Measurements from ENCODE around the gene ZNF141.
A peak's percentile ranks its signal among the peaks of the same experiment; 100 is the strongest.
"Not testable (repeated sequence)": the region's sequence is repeated elsewhere in the genome, so short reads cannot be mapped to it uniquely, and the experiment has no call there.

ZNF141 gene

DNA sequence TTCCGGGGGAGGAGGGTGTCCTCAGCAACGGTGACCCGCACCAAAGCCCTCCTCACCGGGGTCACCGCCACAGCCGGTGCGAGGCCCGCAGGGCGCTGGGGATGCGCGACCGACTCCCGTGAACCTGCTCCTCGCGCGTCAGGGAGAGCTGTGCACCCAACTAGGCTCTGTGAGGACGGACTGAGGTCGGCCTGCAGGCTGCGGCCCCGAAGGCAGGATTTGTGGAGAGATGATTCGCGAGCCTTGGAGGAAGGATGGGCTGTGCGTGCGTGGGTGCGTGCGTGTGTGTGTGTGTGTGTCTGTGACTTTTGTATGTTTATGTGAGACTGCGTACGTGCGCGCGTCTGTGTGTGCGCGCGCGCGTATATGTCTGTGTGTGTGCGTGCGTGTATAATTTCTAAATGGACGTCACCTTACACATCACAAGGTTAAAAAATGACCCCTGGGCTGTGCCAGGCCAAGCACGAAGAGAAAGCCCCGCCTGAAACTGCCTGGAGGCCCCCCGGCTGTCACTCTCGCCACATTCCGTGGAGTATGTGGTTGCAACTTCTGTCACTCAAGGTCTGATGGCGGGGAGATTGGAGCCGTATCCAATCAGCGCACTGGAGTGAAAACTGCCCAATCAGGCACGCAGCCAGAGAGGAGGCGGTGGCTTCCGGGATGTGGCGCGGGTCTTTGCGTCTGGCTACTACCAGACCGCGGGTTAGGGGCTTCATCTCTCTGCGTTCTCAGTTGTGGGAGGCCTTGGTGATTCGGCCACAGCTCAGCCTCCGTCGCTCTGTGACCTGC lies at the start of gene ZNF141:
Gene ZNF141 (plus strand): TSS at position 672 of the 789 bp plus-strand sequence. CDS start 170 bp downstream, outside the sequence.
- Histone ChIP-seq H3K36me3 (ENCODE audit: control insufficient read depth, insufficient read depth, low read length) (peaks cover 2% of the 10 kb centered on the region), H3K27me3 (replicated peaks; ENCODE audit: control insufficient read depth, insufficient read depth, low read length) (no peaks in the 10 kb centered on the region), H3K4me3 (replicated peaks; ENCODE audit: low read depth, low read length) (peak within 1 kb of the TSS; percentile 72)
- peak; percentile 92 for DNase-seq (ENCODE audit: extremely low read depth, insufficient read length)
- TF ChIP-seq, protein P1, sequence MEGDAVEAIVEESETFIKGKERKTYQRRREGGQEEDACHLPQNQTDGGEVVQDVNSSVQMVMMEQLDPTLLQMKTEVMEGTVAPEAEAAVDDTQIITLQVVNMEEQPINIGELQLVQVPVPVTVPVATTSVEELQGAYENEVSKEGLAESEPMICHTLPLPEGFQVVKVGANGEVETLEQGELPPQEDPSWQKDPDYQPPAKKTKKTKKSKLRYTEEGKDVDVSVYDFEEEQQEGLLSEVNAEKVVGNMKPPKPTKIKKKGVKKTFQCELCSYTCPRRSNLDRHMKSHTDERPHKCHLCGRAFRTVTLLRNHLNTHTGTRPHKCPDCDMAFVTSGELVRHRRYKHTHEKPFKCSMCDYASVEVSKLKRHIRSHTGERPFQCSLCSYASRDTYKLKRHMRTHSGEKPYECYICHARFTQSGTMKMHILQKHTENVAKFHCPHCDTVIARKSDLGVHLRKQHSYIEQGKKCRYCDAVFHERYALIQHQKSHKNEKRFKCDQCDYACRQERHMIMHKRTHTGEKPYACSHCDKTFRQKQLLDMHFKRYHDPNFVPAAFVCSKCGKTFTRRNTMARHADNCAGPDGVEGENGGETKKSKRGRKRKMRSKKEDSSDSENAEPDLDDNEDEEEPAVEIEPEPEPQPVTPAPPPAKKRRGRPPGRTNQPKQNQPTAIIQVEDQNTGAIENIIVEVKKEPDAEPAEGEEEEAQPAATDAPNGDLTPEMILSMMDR (IDR thresholded peaks at IDR 0.05; ENCODE audit: insufficient read depth, low read length, poor library complexity, severe bottlenecking) = no peak

DNA sequence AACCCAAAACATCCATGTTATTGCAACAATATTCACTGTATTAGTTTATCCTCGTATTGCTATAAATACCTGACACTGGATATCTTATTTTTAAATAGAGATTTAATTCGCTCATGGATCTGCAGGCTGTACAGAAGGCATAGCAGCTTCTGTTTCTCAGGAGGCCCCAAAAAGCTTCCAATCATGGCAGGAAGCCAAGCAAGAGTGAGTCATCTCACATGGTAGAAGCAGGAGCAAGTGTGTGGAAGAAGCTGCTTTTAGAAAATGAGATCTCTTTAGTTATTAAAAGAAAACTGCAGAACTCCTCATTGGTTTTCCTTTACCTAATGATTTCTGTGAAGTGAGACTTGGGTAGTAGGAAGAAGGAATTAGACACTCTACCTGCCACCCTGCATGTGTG lies 48.7 kb upstream of the ZNF141 start:
- H3K36me3 ChIP-seq (ENCODE audit: control insufficient read depth, insufficient read depth, low read length) = no peaks in the 10 kb centered on the region
- TF ChIP-seq, protein P1 (IDR thresholded peaks at IDR 0.05; ENCODE audit: insufficient read depth, low read length, poor library complexity, severe bottlenecking) = no peak
- H3K4me3 ChIP-seq (replicated peaks; ENCODE audit: low read depth, low read length) = no peak overlapping the region
- no peak for DNase-seq (ENCODE audit: extremely low read depth, insufficient read length)
- no peaks in the 10 kb centered on the region for H3K27me3 ChIP-seq (replicated peaks; ENCODE audit: control insufficient read depth, insufficient read depth, low read length)

DNA sequence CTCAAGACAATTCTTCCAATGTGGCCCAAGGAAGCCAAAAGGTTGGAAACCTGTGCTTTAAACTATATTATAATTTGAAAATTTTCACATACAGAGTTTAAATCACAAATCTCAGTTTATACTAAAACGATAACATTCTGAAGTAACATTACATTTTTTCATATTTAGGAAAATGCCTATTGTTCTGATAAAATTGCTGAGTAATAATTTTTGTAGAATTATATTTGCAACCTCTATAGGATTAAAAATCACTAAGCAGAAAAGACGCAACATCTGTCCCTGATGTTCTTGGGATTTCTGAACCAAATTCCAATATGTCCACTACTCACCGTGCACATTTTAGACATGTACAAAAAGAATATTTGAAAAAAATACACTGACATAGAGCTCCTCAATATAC lies 42.9 kb upstream of the ZNF141 start:
- Histone ChIP-seq H3K36me3 (ENCODE audit: control insufficient read depth, insufficient read depth, low read length) (no peaks in the 10 kb centered on the region), H3K27me3 (replicated peaks; ENCODE audit: control insufficient read depth, insufficient read depth, low read length) (no peaks in the 10 kb centered on the region), H3K4me3 (replicated peaks; ENCODE audit: low read depth, low read length) (no peak overlapping the region)
- TF ChIP-seq, protein P1 (IDR thresholded peaks at IDR 0.05; ENCODE audit: insufficient read depth, low read length, poor library complexity, severe bottlenecking) = no peak
- DNase-seq (ENCODE audit: extremely low read depth, insufficient read length) = no peak

DNA sequence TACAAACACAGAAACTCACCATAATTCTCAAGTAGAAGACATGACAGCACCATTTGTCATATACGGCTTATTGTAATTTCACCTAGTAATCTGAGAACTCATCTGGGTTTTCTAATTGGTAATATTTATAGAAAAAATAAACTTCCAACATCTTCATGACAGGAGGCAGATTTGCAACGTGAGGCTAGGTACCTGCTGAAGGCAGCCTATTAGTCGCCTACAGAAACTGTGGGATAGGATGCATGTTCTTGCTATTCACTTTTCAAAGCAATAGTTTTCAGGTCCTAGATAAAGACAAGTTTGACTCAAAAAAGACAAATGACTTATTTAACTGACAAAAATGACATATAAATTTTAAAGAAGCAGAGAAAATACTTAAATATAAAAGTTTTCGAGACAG lies 35.2 kb upstream of the ZNF141 start:
- Histone ChIP-seq H3K4me3 (replicated peaks; ENCODE audit: low read depth, low read length) (no peak overlapping the region), H3K27me3 (replicated peaks; ENCODE audit: control insufficient read depth, insufficient read depth, low read length) (no peaks in the 10 kb centered on the region), H3K36me3 (ENCODE audit: control insufficient read depth, insufficient read depth, low read length) (no peaks in the 10 kb centered on the region)
- no peak for DNase-seq (ENCODE audit: extremely low read depth, insufficient read length)
- TF ChIP-seq, protein P1 (IDR thresholded peaks at IDR 0.05; ENCODE audit: insufficient read depth, low read length, poor library complexity, severe bottlenecking) = no peak

DNA sequence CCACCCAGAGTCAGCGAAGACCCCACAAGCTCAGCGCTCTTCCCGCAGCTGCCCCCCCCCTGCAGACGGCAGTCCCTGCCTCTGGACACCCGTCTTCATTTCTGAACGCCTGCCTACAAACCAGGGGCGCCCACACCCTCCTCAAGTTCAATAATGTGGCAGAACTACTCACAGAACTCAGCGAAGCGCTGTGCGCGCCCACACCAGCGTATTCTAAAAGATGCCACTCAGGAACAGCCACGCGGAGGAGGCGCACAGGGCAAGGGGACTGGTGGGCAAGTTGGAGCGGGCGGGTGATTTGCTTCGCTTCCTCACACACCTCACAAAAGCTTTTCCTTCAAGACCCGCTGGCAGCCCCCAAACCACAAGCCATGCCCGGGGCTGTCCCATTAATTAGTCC lies 33.1 kb upstream of the ZNF141 start:
- not testable (repeated sequence) for H3K27me3 ChIP-seq (replicated peaks; ENCODE audit: control insufficient read depth, insufficient read depth, low read length); H3K4me3 ChIP-seq (replicated peaks; ENCODE audit: low read depth, low read length)

DNA sequence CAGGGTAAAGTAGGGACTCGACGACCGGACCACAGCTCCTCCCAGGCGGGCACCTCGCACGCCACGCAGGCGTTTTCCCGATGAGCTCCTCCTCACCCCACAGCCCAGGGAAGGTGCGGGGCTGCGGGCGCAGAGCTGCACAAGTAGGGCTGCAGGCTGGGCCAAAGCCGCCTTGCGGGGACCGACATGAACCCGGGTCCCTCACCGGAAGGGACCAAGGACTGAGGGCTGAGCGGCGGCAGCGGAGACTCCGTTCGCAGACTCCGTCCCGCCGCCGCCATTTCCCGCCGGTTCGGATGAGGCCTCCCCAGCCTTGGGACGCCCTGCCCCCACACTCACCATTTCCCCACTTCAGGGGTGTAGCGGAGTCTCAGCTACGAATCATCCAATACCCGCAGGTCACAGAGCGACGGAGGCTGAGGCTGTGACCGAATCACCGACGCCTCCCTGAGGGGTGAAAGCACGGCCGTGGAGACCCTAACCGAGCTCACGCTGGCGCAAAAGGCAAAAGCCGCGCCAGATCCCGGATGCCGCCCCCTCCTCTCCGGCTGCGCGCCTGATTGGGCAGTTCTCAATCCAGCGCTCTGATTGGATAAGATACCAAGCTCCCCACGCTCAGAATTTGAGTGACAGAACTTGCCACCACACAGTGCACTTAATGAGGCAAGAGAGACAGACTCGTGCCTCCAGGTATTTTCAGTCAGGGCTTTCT lies 32.5 kb upstream of the ZNF141 start, which contains the start of gene ZNF732:
Gene ZNF732 (minus strand): TSS at position 506 of the 712 bp plus-strand sequence. CDS start 164 bp downstream, at position 342.
- no peak for DNase-seq (ENCODE audit: extremely low read depth, insufficient read length)
- TF ChIP-seq, protein P1 (IDR thresholded peaks at IDR 0.05; ENCODE audit: insufficient read depth, low read length, poor library complexity, severe bottlenecking) = no peak
- Histone ChIP-seq H3K36me3 (ENCODE audit: control insufficient read depth, insufficient read depth, low read length) (no peaks in the 10 kb centered on the region), H3K27me3 (replicated peaks; ENCODE audit: control insufficient read depth, insufficient read depth, low read length) (no peaks in the 10 kb centered on the region), H3K4me3 (replicated peaks; ENCODE audit: low read depth, low read length) (no peak within 1 kb of the TSS)

More for the DNA sequence above, 33.1 kb upstream of the ZNF141 start:
- not testable (repeated sequence) for DNase-seq (ENCODE audit: extremely low read depth, insufficient read length); H3K36me3 ChIP-seq (ENCODE audit: control insufficient read depth, insufficient read depth, low read length)
